ENCODE data around the gene MMP2.
A peak's percentile ranks its signal among the peaks of the same experiment; 100 is the strongest.

Gene MMP2

GRCh38 chr16:55469821-55470532 is 9.0 kb upstream of the MMP2 start:
- no peak for DNase-seq (ENCODE audit: low spot score)

GRCh38 chr16:55470533-55471371 is 8.2 kb upstream of the MMP2 start:
- peak; percentile 46 for DNase-seq (ENCODE audit: low spot score)

GRCh38 chr16:55471448-55472097 is 7.4 kb upstream of the MMP2 start:
- peak; percentile 57 for DNase-seq (ENCODE audit: low spot score)

GRCh38 chr16:55473587-55473986 is 5.4 kb upstream of the MMP2 start:
- no peak for DNase-seq (ENCODE audit: low spot score)

GRCh38 chr16:55474821-55475220 is 4.2 kb upstream of the MMP2 start:
- no peak for DNase-seq (ENCODE audit: low spot score)

- no peak for DNase-seq (ENCODE audit: low spot score)
Measured at GRCh38 chr16:55475919-55476318, 3.1 kb upstream of the MMP2 start.

- no peak for DNase-seq (ENCODE audit: low spot score)
Measured at GRCh38 chr16:55476625-55477533, 2.1 kb upstream of the MMP2 start.

- DNase-seq (ENCODE audit: low spot score) = no peak
Measured at GRCh38 chr16:55477736-55478135, 1.3 kb upstream of the MMP2 start.

- DNase-seq (ENCODE audit: low spot score) = no peak
Measured at GRCh38 chr16:55479430-55480140, 587 bp downstream of the MMP2 start.

- peak; percentile 91 for DNase-seq (ENCODE audit: low spot score)
Measured at GRCh38 chr16:55480228-55480655, 1.2 kb downstream of the MMP2 start.

GRCh38 chr16:55481023-55481422 is 2.0 kb downstream of the MMP2 start:
- DNase-seq (ENCODE audit: low spot score) = no peak

GRCh38 chr16:55482056-55482455 is 3.1 kb downstream of the MMP2 start:
- no peak for DNase-seq (ENCODE audit: low spot score)

- peak; percentile 90 for DNase-seq (ENCODE audit: low spot score)
Measured at GRCh38 chr16:55487048-55487803, 8.2 kb downstream of the MMP2 start.

- no peak for DNase-seq (ENCODE audit: low spot score)
Measured at GRCh38 chr16:55488306-55488705, 9.3 kb downstream of the MMP2 start.

GRCh38 chr16:55489119-55489955 is 10.3 kb downstream of the MMP2 start:
- DNase-seq (ENCODE audit: low spot score) = no peak

GRCh38 chr16:55489956-55490265 is 10.9 kb downstream of the MMP2 start:
- DNase-seq (ENCODE audit: low spot score) = no peak

- DNase-seq (ENCODE audit: low spot score) = no peak
Measured at GRCh38 chr16:55490301-55490700, 11.3 kb downstream of the MMP2 start.

- no peak for DNase-seq (ENCODE audit: low spot score)
Measured at GRCh38 chr16:55491691-55492090, 12.7 kb downstream of the MMP2 start.

- DNase-seq (ENCODE audit: low spot score) = no peak
Measured at GRCh38 chr16:55492756-55493380, 13.9 kb downstream of the MMP2 start.
